Lower leg skin (tissue), 4 donors: ENCODE data around the gene TNFSF11. TPM values are rescaled to one million over a fixed set of nuclear protein-coding genes. Genes with fewer than 3 reads are reported as not detected.

Experiments used
- DNase-seq, 2 donors: peaks; one replicate each; pipeline ENCODE4 v3.0.0-alpha.2; 2019; ENCODE audit warnings: low spot score in 2 of 2
- H3K4me3 ChIP-seq: fragments of 200-600 bp; sonication (generic); 2 replicates; pipeline ENCODE4 v1.5.1; 2017; ENCODE audit warnings: mild to moderate bottlenecking, low read depth; ENCODE audit not compliant: poor library complexity, severe bottlenecking
- POLR2A ChIP-seq, 2 donors: fragments of 450-650 bp; IDR thresholded peaks; one replicate each; pipeline ENCODE4 v1.6.1; 2016 to 2017; ENCODE audit warnings: antibody characterized with exemption in 2 of 2, mild to moderate bottlenecking in 1 of 2, moderate library complexity in 1 of 2
- WGBS, 2 donors: methylation state at CpG; one replicate each; pipeline ENCODE4 v1.1.5; 2018; 5-methylcytosine and 5-hydroxymethylcytosine counted together
- intact Hi-C: fragments of 100-400 bp; cut with DNase I; formaldehyde crosslinking; loops from one replicate; pipeline ENCODE4 v1.15.0; 2023; ENCODE audit warnings: low total_unique reads
- total RNA-seq, 4 donors: library from RNA; depleted of rRNA; stranded (reverse); fragments of >200 nt; gene quantifications; one replicate each; pipeline ENCODE4 v1.1.0, GENCODE V29; 2016
- TF ChIP-seq, protein P1 (sequence below), 3 donors: fragments of 450-650 bp; IDR thresholded peaks; one replicate each; pipeline ENCODE4 v1.5.1; 2016; ENCODE audit warnings: antibody characterized with exemption in 3 of 3, mild to moderate bottlenecking in 3 of 3, moderate library complexity in 2 of 3

Gene TNFSF11, protein sequence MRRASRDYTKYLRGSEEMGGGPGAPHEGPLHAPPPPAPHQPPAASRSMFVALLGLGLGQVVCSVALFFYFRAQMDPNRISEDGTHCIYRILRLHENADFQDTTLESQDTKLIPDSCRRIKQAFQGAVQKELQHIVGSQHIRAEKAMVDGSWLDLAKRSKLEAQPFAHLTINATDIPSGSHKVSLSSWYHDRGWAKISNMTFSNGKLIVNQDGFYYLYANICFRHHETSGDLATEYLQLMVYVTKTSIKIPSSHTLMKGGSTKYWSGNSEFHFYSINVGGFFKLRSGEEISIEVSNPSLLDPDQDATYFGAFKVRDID
- under 1 TPM in 2 of 4 donors, not detected in 2; 0.23 to 0.39 TPM for total RNA-seq

DNA sequence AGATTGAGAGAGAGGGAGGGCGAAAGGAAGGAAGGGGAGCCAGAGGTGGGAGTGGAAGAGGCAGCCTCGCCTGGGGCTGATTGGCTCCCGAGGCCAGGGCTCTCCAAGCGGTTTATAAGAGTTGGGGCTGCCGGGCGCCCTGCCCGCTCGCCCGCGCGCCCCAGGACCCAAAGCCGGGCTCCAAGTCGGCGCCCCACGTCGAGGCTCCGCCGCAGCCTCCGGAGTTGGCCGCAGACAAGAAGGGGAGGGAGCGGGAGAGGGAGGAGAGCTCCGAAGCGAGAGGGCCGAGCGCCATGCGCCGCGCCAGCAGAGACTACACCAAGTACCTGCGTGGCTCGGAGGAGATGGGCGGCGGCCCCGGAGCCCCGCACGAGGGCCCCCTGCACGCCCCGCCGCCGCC, at the start of gene TNFSF11:
Gene TNFSF11, plus strand, starts transcription at position 142 of the 400 bp plus-strand sequence. Its CDS starts 152 bp downstream, at position 294.
- no peak for DNase-seq
- H3K4me3 ChIP-seq, result peak within 1 kb of the TSS; percentile 9
- TF ChIP-seq, protein P1, sequence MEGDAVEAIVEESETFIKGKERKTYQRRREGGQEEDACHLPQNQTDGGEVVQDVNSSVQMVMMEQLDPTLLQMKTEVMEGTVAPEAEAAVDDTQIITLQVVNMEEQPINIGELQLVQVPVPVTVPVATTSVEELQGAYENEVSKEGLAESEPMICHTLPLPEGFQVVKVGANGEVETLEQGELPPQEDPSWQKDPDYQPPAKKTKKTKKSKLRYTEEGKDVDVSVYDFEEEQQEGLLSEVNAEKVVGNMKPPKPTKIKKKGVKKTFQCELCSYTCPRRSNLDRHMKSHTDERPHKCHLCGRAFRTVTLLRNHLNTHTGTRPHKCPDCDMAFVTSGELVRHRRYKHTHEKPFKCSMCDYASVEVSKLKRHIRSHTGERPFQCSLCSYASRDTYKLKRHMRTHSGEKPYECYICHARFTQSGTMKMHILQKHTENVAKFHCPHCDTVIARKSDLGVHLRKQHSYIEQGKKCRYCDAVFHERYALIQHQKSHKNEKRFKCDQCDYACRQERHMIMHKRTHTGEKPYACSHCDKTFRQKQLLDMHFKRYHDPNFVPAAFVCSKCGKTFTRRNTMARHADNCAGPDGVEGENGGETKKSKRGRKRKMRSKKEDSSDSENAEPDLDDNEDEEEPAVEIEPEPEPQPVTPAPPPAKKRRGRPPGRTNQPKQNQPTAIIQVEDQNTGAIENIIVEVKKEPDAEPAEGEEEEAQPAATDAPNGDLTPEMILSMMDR (IDR thresholded peaks at IDR 0.05), result no peak
- no peak for TF ChIP-seq POLR2A (IDR thresholded peaks at IDR 0.05)
- intact Hi-C loops, result no loop called here
- 1 to 3% methylated on average over 21 to 37 of the region's 39 CpGs for WGBS, 2 donors

DNA sequence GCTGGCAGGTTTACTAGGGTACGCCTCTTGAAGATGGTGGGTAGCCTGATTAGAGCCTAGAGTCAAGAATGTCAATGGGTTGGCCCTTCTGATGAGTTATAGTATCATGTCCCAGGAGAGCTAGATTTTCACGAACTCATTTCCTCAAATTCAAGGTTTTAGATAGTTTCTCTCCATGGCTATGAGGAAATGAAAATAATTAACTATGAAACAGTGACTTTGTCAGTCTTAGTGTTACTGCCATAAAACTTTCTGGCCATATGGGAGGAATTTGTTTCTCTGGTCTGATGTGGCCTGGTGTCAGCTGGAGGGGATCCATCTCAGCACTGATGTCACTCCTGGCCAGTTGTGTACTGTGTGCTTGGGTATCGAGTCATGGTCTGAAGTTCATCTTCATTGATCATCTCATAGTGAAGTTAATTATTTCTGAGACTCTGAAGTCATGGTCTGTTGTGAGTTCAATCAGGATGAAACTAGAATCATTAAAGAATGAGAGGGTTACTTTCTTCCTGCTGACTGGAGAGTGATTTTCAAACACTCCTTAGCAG, 49.4 kb upstream of the TNFSF11 start:
- no peak overlapping the region for H3K4me3 ChIP-seq
- WGBS, 2 donors, result 58 to 64% methylated on average over 3 of the region's 3 CpGs
- intact Hi-C loops, result no loop called here
- no peak for DNase-seq
- TF ChIP-seq, protein P1 (IDR thresholded peaks at IDR 0.05), result no peak
- TF ChIP-seq POLR2A (IDR thresholded peaks at IDR 0.05), result no peak

DNA sequence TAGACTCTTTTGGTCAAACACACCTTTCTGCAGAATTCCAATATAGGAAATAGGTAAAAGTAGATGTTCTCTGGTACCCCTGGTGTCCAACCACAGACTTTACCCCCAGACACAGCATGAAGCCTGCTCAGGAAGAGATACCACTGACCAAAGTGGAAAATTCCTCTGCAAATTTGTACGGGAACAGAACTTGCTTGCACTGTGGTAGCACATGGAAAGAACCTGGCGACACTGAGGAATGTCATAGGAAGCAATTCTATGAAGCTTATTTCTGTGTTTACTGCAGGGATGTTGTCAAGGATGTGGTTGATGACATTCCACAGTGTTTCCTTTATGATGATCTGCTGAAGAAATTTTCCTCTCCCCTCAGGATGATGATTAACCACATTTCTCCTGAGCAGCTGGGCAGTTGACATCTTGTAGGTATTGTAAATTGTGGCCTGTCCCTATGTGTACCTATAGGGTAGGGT, 48.9 kb upstream of the TNFSF11 start:
- H3K4me3 ChIP-seq, result no peak overlapping the region
- WGBS, 2 donors, result 58 to 62% methylated on average over 2 of the region's 2 CpGs
- intact Hi-C loops, result no loop called here
- no peak for DNase-seq
- TF ChIP-seq, protein P1 (IDR thresholded peaks at IDR 0.05), result no peak
- TF ChIP-seq POLR2A (IDR thresholded peaks at IDR 0.05), result no peak

DNA sequence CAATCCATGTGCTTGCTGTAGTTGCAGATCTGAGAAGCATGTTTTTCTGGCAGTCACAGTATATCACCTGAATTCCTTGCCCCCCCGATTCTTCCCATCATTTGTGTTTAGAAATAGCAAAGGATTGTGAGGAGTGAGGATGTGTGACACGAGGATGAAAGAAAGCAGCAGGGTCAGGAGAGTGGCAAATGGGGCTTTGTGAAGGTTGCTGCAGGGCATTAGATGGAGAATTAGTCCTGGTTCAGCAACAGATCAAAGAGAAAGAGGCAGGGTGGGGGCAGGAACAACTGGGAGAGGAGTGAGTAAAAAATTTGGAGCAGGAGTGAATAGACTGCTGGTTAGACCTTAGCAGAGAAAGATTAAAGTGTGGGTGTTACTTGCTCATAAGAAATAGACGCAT, 47.7 kb upstream of the TNFSF11 start:
- TF ChIP-seq, protein P1 (IDR thresholded peaks at IDR 0.05), result no peak
- TF ChIP-seq POLR2A (IDR thresholded peaks at IDR 0.05), result no peak
- no peak for DNase-seq
- no peak overlapping the region for H3K4me3 ChIP-seq
- 31 to 45% methylated on average over 3 of the region's 3 CpGs for WGBS, 2 donors
- intact Hi-C loops, result no loop called here

DNA sequence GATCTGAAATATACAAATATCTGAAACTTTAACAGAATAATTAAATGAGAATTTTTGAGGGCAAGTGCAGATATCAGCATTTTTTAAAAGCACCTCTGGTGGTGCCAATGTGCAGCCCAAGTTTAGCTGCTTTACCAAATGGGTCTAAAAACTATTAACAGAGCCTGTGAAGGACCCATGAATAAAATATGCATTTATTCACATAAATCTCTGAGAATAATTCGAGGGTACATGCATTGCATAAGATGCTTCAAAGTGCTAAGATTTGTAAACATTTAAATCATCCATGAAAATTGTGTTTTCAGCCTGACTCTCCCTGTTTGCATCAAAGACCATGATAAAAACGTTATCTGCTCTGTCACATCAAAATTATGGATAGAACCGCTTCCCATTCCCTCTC, 47.1 kb upstream of the TNFSF11 start:
- intact Hi-C loops, result no loop called here
- no peak for TF ChIP-seq POLR2A (IDR thresholded peaks at IDR 0.05)
- TF ChIP-seq, protein P1 (IDR thresholded peaks at IDR 0.05), result no peak
- H3K4me3 ChIP-seq, result no peak overlapping the region
- no peak for DNase-seq
- 37 to 41% methylated on average over 3 of the region's 3 CpGs for WGBS, 2 donors
